Endothelial cell (in vitro differentiated cells): ENCODE measurements around the gene CFAP54. TPM values are rescaled to one million over a fixed set of nuclear protein-coding genes. Genes with fewer than 3 reads are reported as not detected.
A peak's percentile ranks its signal among the peaks of the same experiment; 100 is the strongest.

Source experiments
- DNase-seq: peaks from one replicate; pipeline ENCODE4 v3.0.0; 2021; ENCODE audit warnings: low spot score
- H3K27ac Mint-ChIP-seq: one replicate; pipeline ENCODE4 v1.8.0; 2021; ENCODE audit warnings: mixed read lengths, inconsistent platforms; ENCODE audit not compliant: unreplicated experiment
- H3K27me3 Mint-ChIP-seq: one replicate; pipeline ENCODE4 v1.8.0; 2021; ENCODE audit warnings: mild to moderate bottlenecking, moderate library complexity, mixed read lengths, inconsistent platforms; ENCODE audit not compliant: unreplicated experiment
- H3K36me3 Mint-ChIP-seq: one replicate; pipeline ENCODE4 v1.8.0; 2021; ENCODE audit warnings: mild to moderate bottlenecking, low read depth, mixed read lengths, inconsistent platforms; ENCODE audit not compliant: unreplicated experiment
- H3K4me1 Mint-ChIP-seq: one replicate; pipeline ENCODE4 v1.8.0; 2021; ENCODE audit warnings: mild to moderate bottlenecking, mixed read lengths, inconsistent platforms; ENCODE audit not compliant: unreplicated experiment
- H3K4me3 Mint-ChIP-seq: one replicate; pipeline ENCODE4 v1.8.0; 2021; ENCODE audit warnings: mild to moderate bottlenecking, mixed read lengths, inconsistent platforms; ENCODE audit not compliant: unreplicated experiment
- H3K9me3 Mint-ChIP-seq: one replicate; pipeline ENCODE4 v1.8.0; 2021; ENCODE audit warnings: mixed read lengths, inconsistent platforms; ENCODE audit not compliant: unreplicated experiment
- CTCF ChIP-seq: fragments of 200-600 bp; sonication (generic); IDR thresholded peaks from one replicate; pipeline ENCODE4 v1.5.0; 2021; ENCODE audit warnings: antibody characterized with exemption; ENCODE audit not compliant: unreplicated experiment
- total RNA-seq: library from RNA; stranded (reverse); fragmentation: NEBNext Ultra II Directional; extraction: Animal tissue kit (Norgen Biotek cat#: 25700); gene quantifications from one replicate; pipeline ENCODE4 v1.2.1, GENCODE V29; 2021; ENCODE audit not compliant: unreplicated experiment

CFAP54 gene
- total RNA-seq, 1 donor from 2014 or later, result 2.5 TPM

DNA sequence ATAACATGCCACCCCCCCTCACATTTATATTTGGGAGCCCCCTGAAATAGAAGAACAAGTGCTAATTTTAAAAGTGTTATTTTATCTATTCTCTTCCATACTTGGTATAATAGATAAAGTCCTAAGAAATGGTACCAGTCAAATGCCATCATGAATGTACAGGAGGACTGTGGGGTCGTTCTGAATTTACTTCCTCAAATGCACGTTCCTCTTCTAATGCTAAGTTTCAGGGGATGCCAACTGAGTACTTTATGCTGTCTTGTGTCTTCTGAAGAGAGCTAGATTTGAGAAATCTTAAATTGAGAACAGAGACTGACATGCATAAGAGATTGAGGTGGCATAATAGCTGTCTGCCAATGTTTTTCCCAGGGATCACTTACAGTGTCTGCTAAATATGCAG lies 59.0 kb downstream of the CFAP54 start:
- Mint-ChIP-seq H3K9me3 (no peaks in the 10 kb centered on the region), H3K4me1 (no peaks in the 10 kb centered on the region), H3K27me3 (no peaks in the 10 kb centered on the region), H3K27ac (no peak overlapping the region), H3K4me3 (no peak overlapping the region), H3K36me3 (no peaks in the 10 kb centered on the region)
- no peak for TF ChIP-seq CTCF
- DNase-seq, result no peak

DNA sequence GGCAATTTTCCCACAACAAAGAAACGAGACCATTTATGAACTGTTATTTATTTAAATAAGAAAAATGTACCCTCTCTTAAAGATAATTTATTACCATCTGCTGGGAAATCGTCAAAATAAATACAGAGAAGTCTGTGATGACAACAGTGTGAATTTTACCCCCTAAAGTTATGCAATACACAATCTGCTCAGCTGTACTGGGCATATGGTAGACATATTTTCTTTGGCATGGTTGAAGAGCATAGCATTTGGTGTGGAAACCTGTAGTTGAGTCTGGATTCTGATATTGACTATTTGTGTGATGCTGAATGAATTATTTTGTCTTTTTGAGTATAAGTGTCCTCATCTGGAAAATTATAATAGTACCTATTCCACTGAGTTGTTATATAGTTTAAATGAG lies 60.0 kb downstream of the CFAP54 start:
- DNase-seq, result no peak
- TF ChIP-seq CTCF, result no peak
- Mint-ChIP-seq H3K27me3 (no peaks in the 10 kb centered on the region), H3K36me3 (no peaks in the 10 kb centered on the region), H3K27ac (no peak overlapping the region), H3K9me3 (no peaks in the 10 kb centered on the region), H3K4me3 (no peak overlapping the region), H3K4me1 (no peaks in the 10 kb centered on the region)

- H3K4me1 Mint-ChIP-seq, result no peaks in the 10 kb centered on the region
- no peaks in the 10 kb centered on the region for H3K27me3 Mint-ChIP-seq
- no peak for DNase-seq
- no peak overlapping the region for H3K4me3 Mint-ChIP-seq
- H3K27ac Mint-ChIP-seq, result no peak overlapping the region
- TF ChIP-seq CTCF, result no peak
- H3K36me3 Mint-ChIP-seq, result no peaks in the 10 kb centered on the region
- H3K9me3 Mint-ChIP-seq, result peaks cover 2% of the 10 kb centered on the region
Observed at GRCh38 chr12:96570579-96570978, 81.2 kb downstream of the CFAP54 start.

DNA sequence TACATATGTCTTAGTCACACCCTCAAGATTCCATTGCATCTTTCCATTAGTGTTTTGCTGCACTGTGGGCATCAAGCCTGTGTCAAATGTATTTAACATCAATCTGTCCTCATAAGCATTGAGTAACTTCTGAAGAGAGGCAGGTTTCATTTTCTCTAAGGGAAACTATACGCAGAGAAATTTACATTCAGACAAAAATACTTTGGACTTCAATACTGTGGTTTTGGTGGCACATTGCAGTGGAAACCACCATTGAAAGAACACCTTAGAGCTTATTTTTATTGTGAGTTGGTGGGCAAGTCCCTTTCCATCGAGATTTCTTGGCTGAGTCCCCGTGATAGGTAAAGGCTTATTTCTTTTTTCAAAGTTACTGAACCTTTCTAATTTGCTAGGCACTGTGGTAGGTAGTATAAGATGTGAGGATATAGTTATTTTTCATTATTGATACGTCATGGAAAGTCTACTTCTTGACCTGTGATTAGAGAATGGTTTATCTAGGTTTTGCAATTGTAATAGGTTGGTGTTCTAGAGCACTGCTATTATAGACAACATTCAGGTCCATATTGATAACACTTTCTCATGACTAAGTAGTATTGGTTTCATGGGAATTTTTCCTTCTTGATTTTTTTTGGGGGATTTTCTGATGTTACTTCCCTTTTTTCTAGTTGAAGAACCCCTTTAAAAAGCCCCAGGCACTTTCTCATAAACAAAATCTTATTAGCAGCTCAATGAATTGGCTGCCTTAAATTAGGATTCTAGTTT lies 81.9 kb downstream of the CFAP54 start:
- H3K4me1 Mint-ChIP-seq, result no peaks in the 10 kb centered on the region
- no peak overlapping the region for H3K4me3 Mint-ChIP-seq
- H3K27ac Mint-ChIP-seq, result no peak overlapping the region
- no peaks in the 10 kb centered on the region for H3K27me3 Mint-ChIP-seq
- no peaks in the 10 kb centered on the region for H3K36me3 Mint-ChIP-seq
- H3K9me3 Mint-ChIP-seq, result no peaks in the 10 kb centered on the region
- DNase-seq, result no peak
- no peak for TF ChIP-seq CTCF

GRCh38 chr12:96578526-96579125 lies 89.2 kb downstream of the CFAP54 start:
- Mint-ChIP-seq H3K9me3 (no peaks in the 10 kb centered on the region), H3K4me3 (no peak overlapping the region), H3K36me3 (no peaks in the 10 kb centered on the region), H3K27ac (no peak overlapping the region), H3K27me3 (no peaks in the 10 kb centered on the region), H3K4me1 (no peaks in the 10 kb centered on the region)
- DNase-seq, result no peak
- TF ChIP-seq CTCF, result peak; percentile 24
